Hepatocyte (in vitro differentiated cells): Measurements from ENCODE around the gene CTNNBIP1. TPM values are rescaled to one million over a fixed set of nuclear protein-coding genes. Genes with fewer than 3 reads are reported as not detected.

Experiments used
- DNase-seq: peaks from one replicate; pipeline ENCODE4 v3.0.0-alpha.2; 2016; ENCODE audit warnings: low spot score
- H2AFZ ChIP-seq: fragments of 200-600 bp; sonication (generic); 2 replicates; pipeline ENCODE4 v1.6.0; 2016; ENCODE audit warnings: antibody characterized with exemption, mild to moderate bottlenecking
- H3K27ac ChIP-seq: fragments of 200-600 bp; sonication (generic); 2 replicates; pipeline ENCODE4 v1.5.1; 2016; ENCODE audit warnings: mild to moderate bottlenecking
- H3K27me3 ChIP-seq: fragments of 200-600 bp; sonication (generic); 2 replicates; pipeline ENCODE4 v1.6.1; 2016
- H3K36me3 ChIP-seq: fragments of 200-600 bp; sonication (generic); replicated peaks from 2 replicates; pipeline ENCODE4 v1.5.1; 2016; ENCODE audit warnings: low read depth; ENCODE audit not compliant: insufficient read depth
- H3K4me1 ChIP-seq: fragments of 200-600 bp; sonication (generic); 2 replicates; pipeline ENCODE4 v1.5.1; 2016; ENCODE audit warnings: mild to moderate bottlenecking, moderate library complexity; ENCODE audit not compliant: insufficient read depth
- H3K4me2 ChIP-seq: fragments of 200-600 bp; sonication (generic); 2 replicates; pipeline ENCODE4 v1.6.0; 2016
- H3K4me3 ChIP-seq: fragments of 200-600 bp; sonication (generic); 2 replicates; pipeline ENCODE4 v1.5.1; 2016; ENCODE audit warnings: mild to moderate bottlenecking
- H3K79me2 ChIP-seq: fragments of 200-600 bp; sonication (generic); 2 replicates; pipeline ENCODE4 v1.6.0; 2017; ENCODE audit warnings: mild to moderate bottlenecking
- H3K9me2 ChIP-seq: fragments of 200-600 bp; sonication (generic); replicated peaks from 2 replicates; pipeline ENCODE4 v1.6.0; 2017; ENCODE audit warnings: mild to moderate bottlenecking; ENCODE audit not compliant: insufficient read depth
- H3K9me3 ChIP-seq: fragments of 200-600 bp; sonication (generic); 2 replicates; pipeline ENCODE4 v1.5.1; 2016; ENCODE audit warnings: low read depth, mild to moderate bottlenecking
- H4K20me1 ChIP-seq: fragments of 200-600 bp; sonication (generic); 2 replicates; pipeline ENCODE4 v1.6.0; 2016; ENCODE audit warnings: mild to moderate bottlenecking; ENCODE audit not compliant: insufficient read depth, poor library complexity, severe bottlenecking
- CTCF ChIP-seq: fragments of 200-600 bp; sonication (generic); IDR thresholded peaks from 2 replicates; pipeline ENCODE4 v1.5.1; 2016; ENCODE audit warnings: antibody characterized with exemption, mild to moderate bottlenecking; ENCODE audit not compliant: poor library complexity
- EZH2 ChIP-seq: fragments of 200-600 bp; sonication (generic); IDR thresholded peaks from 2 replicates; pipeline ENCODE4 v1.6.1; 2016; ENCODE audit warnings: antibody characterized with exemption, mild to moderate bottlenecking, borderline replicate concordance
- EZH2phosphoT487 ChIP-seq: fragments of 200-600 bp; sonication (generic); IDR thresholded peaks from one replicate; pipeline ENCODE4 v1.6.1; 2018; ENCODE audit warnings: antibody characterized with exemption, mild to moderate bottlenecking, low read depth, moderate library complexity; ENCODE audit not compliant: unreplicated experiment, severe bottlenecking
- whole genome bisulfite sequencing: methylation state at CpG from one replicate; pipeline ENCODE4 v1.1.6; 2016; ENCODE audit warnings: low lambda C conversion rate; ENCODE audit errors: missing lambda C conversion rate; 5-methylcytosine and 5-hydroxymethylcytosine counted together
- polyA plus RNA-seq: library from polyadenylated mRNA; unstranded; fragments of >200 nt; fragmentation: Nextera tagmentation; extraction: Ambion mirVana; gene quantifications from 2 replicates; pipeline ENCODE4 v1.2.1, GENCODE V29; 2016
- total RNA-seq: library from RNA; depleted of rRNA; stranded (reverse); fragments of >200 nt; gene quantifications from 2 replicates; pipeline ENCODE4 v1.2.3, GENCODE V29; 2014

CTNNBIP1 gene
- total and polyA plus RNA-seq, 2 experiments from 2014 or later: 25.2 to 49.8 TPM

- under 1% methylated on average over 52 of the region's 53 CpGs for WGBS
- no peaks in the 10 kb centered on the region for H3K9me3 ChIP-seq
- peak; percentile 97 for DNase-seq
- H3K36me3 ChIP-seq: no peaks in the 10 kb centered on the region
- H3K4me1 ChIP-seq: peaks cover 8% of the 10 kb centered on the region
- H4K20me1 ChIP-seq: no peaks in the 10 kb centered on the region
- H3K4me3 ChIP-seq: peak within 1 kb of the TSS; percentile 73
- no peaks in the 10 kb centered on the region for H3K9me2 ChIP-seq
- peaks cover 39% of the 10 kb centered on the region for H3K79me2 ChIP-seq
- H3K27me3 ChIP-seq: no peaks in the 10 kb centered on the region
- peak within 1 kb of the TSS; percentile 84 for H3K4me2 ChIP-seq
- peak within 1 kb of the TSS; percentile 95 for H3K27ac ChIP-seq
- TF ChIP-seq CTCF: no peak
- TF ChIP-seq EZH2phosphoT487: no peak
- TF ChIP-seq EZH2: no peak
- peak within 1 kb of the TSS; percentile 96 for H2AFZ ChIP-seq
These were observed 33.1 kb upstream of the CTNNBIP1 start, which contains the start of the genes LZIC and NMNAT1 for GRCh38 chr1:9942939-9943788. Gene LZIC (minus strand): TSS chr1:9943391. CDS start chr1:9936619, 6,772 bp downstream. Gene NMNAT1 (plus strand): TSS chr1:9943475. CDS start chr1:9972074, 28,599 bp downstream.

DNA sequence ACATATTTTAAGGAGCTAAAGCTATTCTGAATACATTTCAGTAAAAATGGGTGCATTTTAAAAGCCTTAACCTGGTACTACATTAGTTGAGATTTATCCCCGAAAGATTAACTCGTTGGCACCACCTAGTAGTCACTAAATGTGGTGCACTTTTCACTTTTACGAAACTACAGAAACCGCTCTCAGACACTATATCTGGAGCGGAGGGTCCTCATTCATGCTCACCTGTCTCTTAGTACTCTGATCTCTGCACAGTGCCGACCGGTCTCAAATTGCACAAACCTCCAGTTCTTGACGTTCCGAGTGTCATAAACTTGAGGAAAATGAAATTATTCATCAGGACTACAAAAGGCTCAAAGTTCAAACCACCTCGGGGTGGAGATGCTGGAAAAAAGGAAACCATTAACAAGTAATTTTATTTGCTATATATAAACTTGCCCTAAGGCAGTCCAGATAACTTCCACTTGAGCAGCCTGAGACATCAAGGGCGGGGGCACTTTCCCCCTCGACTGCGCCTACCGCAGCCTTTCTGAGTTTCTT is 32.4 kb upstream of the CTNNBIP1 start:
- H3K9me2 ChIP-seq: no peaks in the 10 kb centered on the region
- H3K27me3 ChIP-seq: no peaks in the 10 kb centered on the region
- H3K36me3 ChIP-seq: no peaks in the 10 kb centered on the region
- WGBS: 2% methylated on average over 14 of the region's 14 CpGs
- H3K4me2 ChIP-seq: peak overlapping the region; percentile 84
- H3K4me1 ChIP-seq: peaks cover 8% of the 10 kb centered on the region
- H3K79me2 ChIP-seq: peaks cover 39% of the 10 kb centered on the region
- H4K20me1 ChIP-seq: no peaks in the 10 kb centered on the region
- peak overlapping the region; percentile 73 for H3K4me3 ChIP-seq
- peak overlapping the region; percentile 95 for H3K27ac ChIP-seq
- peak overlapping the region; percentile 59 for H2AFZ ChIP-seq
- H3K9me3 ChIP-seq: no peaks in the 10 kb centered on the region
- peak; percentile 66 for DNase-seq
- TF ChIP-seq CTCF: peak; percentile 58
- no peak for TF ChIP-seq EZH2
- no peak for TF ChIP-seq EZH2phosphoT487

GRCh38 chr1:9929431-9930385 is 19.6 kb upstream of the CTNNBIP1 start:
- Histone ChIP-seq H3K27me3 (no peaks in the 10 kb centered on the region), H3K79me2 (no peaks in the 10 kb centered on the region), H4K20me1 (no peaks in the 10 kb centered on the region), H3K4me1 (no peaks in the 10 kb centered on the region), H3K27ac (no peak overlapping the region), H3K4me3 (no peak overlapping the region), H3K9me3 (no peaks in the 10 kb centered on the region), H3K4me2 (no peak overlapping the region), H3K36me3 (no peaks in the 10 kb centered on the region), H3K9me2 (no peaks in the 10 kb centered on the region), H2AFZ (no peak overlapping the region)
- WGBS: 64% methylated on average over 15 of the region's 15 CpGs
- TF ChIP-seq CTCF (no peak), EZH2phosphoT487 (no peak), EZH2 (no peak)
- DNase-seq: no peak
